A549 treated with GW870086 at 1 μM for 4 hours (cell line): ENCODE data around the gene LVRN. TPM values are rescaled to one million over a fixed set of nuclear protein-coding genes. Genes with fewer than 3 reads are reported as not detected.

Source experiments
- total RNA-seq: library from RNA; stranded (reverse); fragments of 200-300 nt; extraction: Qiagen RNA extraction; gene quantifications from 5 replicates; pipeline ENCODE4 v1.2.3, GENCODE V29; 2022; ENCODE audit warnings: low read depth

Gene LVRN
- 0.06 to 0.08 TPM (median 0.07 TPM) in 3 of 5 replicates, not detected in the others for total RNA-seq

DNA sequence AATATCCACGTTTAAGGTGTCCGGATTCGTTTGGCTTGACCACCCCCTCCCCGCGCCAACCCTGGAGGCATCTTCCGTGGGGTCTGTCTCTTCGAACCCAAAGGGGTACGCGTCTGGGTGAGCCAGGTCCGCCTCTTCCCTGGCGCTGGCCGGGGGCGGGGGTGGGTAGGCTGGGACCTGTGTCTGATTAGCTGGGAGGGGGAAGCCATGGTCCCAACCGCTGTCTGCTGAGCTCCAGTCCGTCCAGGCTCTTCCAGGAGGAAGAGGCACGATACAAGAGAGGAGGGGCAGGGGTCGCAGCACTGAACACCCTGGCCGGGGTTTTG lies at the start of gene LVRN:
Gene LVRN (plus strand): TSS at position 237 of the 326 bp plus-strand sequence. CDS start 143 bp downstream, outside the sequence.

GRCh38 chr5:116032094-116032517 lies 69.8 kb downstream of the LVRN start, which contains the start of gene ARL14EPL:
Gene ARL14EPL (plus strand): TSS chr5:116032472. CDS start chr5:116051466, 18,994 bp downstream.

Other genes with a start within 250 kb of the LVRN start
- not detected in 5 replicates for gene CDO1, start 145.8 kb upstream of the LVRN start, total RNA-seq
- 41.9 to 54.8 TPM (median 48.8 TPM) in 5 replicates for gene ATG12, start 120.9 kb upstream of the LVRN start, total RNA-seq
- gene AP3S1, start 120.5 kb upstream of the LVRN start, total RNA-seq: 62.8 to 83.9 TPM (median 72.3 TPM) in 5 replicates
- 0.14 to 0.60 TPM (median 0.26 TPM) in 5 replicates for gene ARL14EPL, start 70.0 kb downstream of the LVRN start, total RNA-seq
- 33.6 to 39.6 TPM (median 36.1 TPM) in 5 replicates for gene COMMD10, start 122.5 kb downstream of the LVRN start, total RNA-seq